Measurements from ENCODE around the gene ONECUT3. TPM values are rescaled to one million over a fixed set of nuclear protein-coding genes. Genes with fewer than 3 reads are reported as not detected.

ONECUT3 gene
- total RNA-seq, 1 experiment from 2014 or later, result 0.04 TPM

- TF ChIP-seq ZNF281 (CRISPR knock-in tag; IDR thresholded peaks at IDR 0.05) (no peak), FOXJ3 (CRISPR knock-in tag; IDR thresholded peaks at IDR 0.05; ENCODE audit: borderline replicate concordance) (no peak), JAZF1 (CRISPR knock-in tag; IDR thresholded peaks at IDR 0.05) (no peak), PRRX2 (CRISPR knock-in tag; IDR thresholded peaks at IDR 0.05) (no peak), JUN (CRISPR knock-in tag; IDR thresholded peaks at IDR 0.05) (no peak), ATF6 (CRISPR knock-in tag; IDR thresholded peaks at IDR 0.05) (no peak), NFYB (CRISPR knock-in tag; conservative IDR thresholded peaks at IDR 0.05; ENCODE audit: low read depth) (no peak), TEAD1 (CRISPR knock-in tag; IDR thresholded peaks at IDR 0.05) (no peak)
Measured at GRCh38 chr19:1786668-1787067, 33.4 kb downstream of the ONECUT3 start (continued).

GRCh38 chr19:1787116-1787515, 33.8 kb downstream of the ONECUT3 start:
- H3K4me1 Mint-ChIP-seq, result no peaks in the 10 kb centered on the region
- H3K27me3 Mint-ChIP-seq (ENCODE audit: low read depth), result peaks cover 51% of the 10 kb centered on the region
- CTCF ChIA-PET, result interaction anchor here (0.6 to 1.7 kb wide), 5 partner anchors 19 to 296 kb away, joined by 3 to 5 read pairs (median 4); partner anchors contain the start of gene REEP6
- TF ChIP-seq IRF2 (CRISPR knock-in tag; IDR thresholded peaks at IDR 0.05; ENCODE audit: borderline replicate concordance, low read depth), result no peak
- TF ChIP-seq ZNF317 (CRISPR knock-in tag; IDR thresholded peaks at IDR 0.05; ENCODE audit: borderline replicate concordance, low read depth), result no peak
- no peak for TF ChIP-seq NR3C1 (CRISPR knock-in tag; conservative IDR thresholded peaks at IDR 0.05; ENCODE audit: low read depth)
- TF ChIP-seq IRF1 (CRISPR knock-in tag; IDR thresholded peaks at IDR 0.05), result no peak
- no peak for TF ChIP-seq ZSCAN18 (CRISPR knock-in tag; IDR thresholded peaks at IDR 0.05)
- no peak for TF ChIP-seq PRRX2 (CRISPR knock-in tag; IDR thresholded peaks at IDR 0.05)
- TF ChIP-seq AR (CRISPR knock-in tag; IDR thresholded peaks at IDR 0.05), result no peak
- TF ChIP-seq NR2C2 (CRISPR knock-in tag; IDR thresholded peaks at IDR 0.05), result no peak
- TF ChIP-seq ZNF232 (CRISPR knock-in tag; IDR thresholded peaks at IDR 0.05), result no peak
- TF ChIP-seq ZNF532 (CRISPR knock-in tag; IDR thresholded peaks at IDR 0.05; ENCODE audit: borderline replicate concordance), result no peak
- TF ChIP-seq ZNF416 (CRISPR knock-in tag; IDR thresholded peaks at IDR 0.05), result no peak
- no peak for TF ChIP-seq STAT6 (CRISPR knock-in tag; conservative IDR thresholded peaks at IDR 0.05; ENCODE audit: low read depth)
- no peak for TF ChIP-seq EMX1 (CRISPR knock-in tag; IDR thresholded peaks at IDR 0.05)

More at GRCh38 chr19:1787116-1787515, 33.8 kb downstream of the ONECUT3 start:
- H3K4me3 Mint-ChIP-seq, result no peak overlapping the region
- no peak for DNase-seq (ENCODE audit: low spot score)
- ATAC-seq, result no peak
- H3K27ac Mint-ChIP-seq, result no peak overlapping the region
- POLR2A ChIA-PET, result no interaction called here
- peaks cover 6% of the 10 kb centered on the region; the same call in 1 of the 2 replicates for H3K9me3 Mint-ChIP-seq
- H3K36me3 Mint-ChIP-seq, result no peaks in the 10 kb centered on the region

Data from WTC11 (cell line).